ENCODE results near the gene WASL. TPM values are rescaled to one million over a fixed set of nuclear protein-coding genes. Genes with fewer than 3 reads are reported as not detected.

The WASL gene
- total and polyA plus RNA-seq, 10 of the 15 experiments (the other 5 are each of a cell fraction or from before 2014, with no cell fraction given), result 2.0 to 6.4 (median 3.5) TPM

DNA sequence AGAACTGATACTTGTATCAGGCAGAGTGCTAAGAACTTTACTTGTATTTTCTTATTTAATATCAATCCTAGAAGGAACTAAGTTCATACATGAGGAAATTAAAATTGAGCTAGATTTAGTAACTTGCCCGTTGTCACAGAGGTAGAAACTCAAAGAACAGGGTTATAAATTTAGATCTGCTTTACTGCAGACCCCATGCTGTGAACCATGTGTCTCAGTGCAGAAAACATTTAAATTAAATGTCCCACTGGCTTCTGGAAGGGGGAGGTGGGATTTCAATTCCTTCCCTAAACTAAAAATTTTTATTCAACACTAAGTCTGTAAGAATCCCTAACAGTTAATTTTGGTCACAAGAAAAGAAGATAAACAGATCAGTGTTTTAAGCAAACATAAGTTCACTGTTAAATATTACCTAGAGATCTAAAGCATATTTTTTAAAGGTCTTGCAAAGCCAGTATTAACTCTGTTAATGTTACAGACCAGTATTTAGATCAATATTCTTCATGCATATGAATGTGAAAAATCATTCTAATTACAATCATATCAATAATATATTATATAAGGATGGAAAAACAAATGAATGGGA lies 23.1 kb downstream of the WASL start:
- ChIA-PET SMC1A (ENCODE audit: uncharacterized antibody, unreplicated experiment) (interaction anchor here (0.6 to 4.0 kb wide), 3 partner anchors 16 to 550 kb away, joined by 3 to 19 read pairs (median 4); no protein-coding TSS in a partner anchor), RAD21 (ENCODE audit: unreplicated experiment) (interaction anchor here (1.0 kb wide), 1 partner anchor 9 kb away, joined by 4 read pairs; no protein-coding TSS in a partner anchor), CTCF (interaction anchor here (1.0 to 1.3 kb wide), 3 partner anchors 9 to 72 kb away, joined by 3 to 5 read pairs (median 4); no protein-coding TSS in a partner anchor), POLR2A (interaction anchor here (1.0 to 2.4 kb wide), 2 partner anchors 8 to 12 kb away, joined by 4 to 5 read pairs; no protein-coding TSS in a partner anchor)
- in situ Hi-C loops (cut with MboI), result no loop called here
- Histone ChIP-seq H3K9me3 (replicated peaks; ENCODE audit: control insufficient read depth, insufficient read depth, low read length) (peaks cover under 1% of the 10 kb centered on the region; the same call in 2 of the 3 replicates), H2AFZ (ENCODE audit: control insufficient read depth, low read depth, low read length) (no peak overlapping the region), H3K4me1 (ENCODE audit: control insufficient read depth, insufficient read depth, low read length) (peaks cover 12% of the 10 kb centered on the region; the same call in 1 of the 2 replicates), H3K27me3 (replicated peaks in 1 of 2; ENCODE audit: control insufficient read depth in 2 of 2, insufficient read depth in 2 of 2, low read length in 1 of 2) (no peaks in the 10 kb centered on the region), H3K36me3 (ENCODE audit: control insufficient read depth in 2 of 2, insufficient read depth in 2 of 2, low read length in 1 of 2) (peaks cover 0 to 5% of the 10 kb centered on the region in 2 experiments; a peak in 1 of 4 replicates), H3K4me3 (no peak overlapping the region), H3K79me2 (ENCODE audit: control insufficient read depth, insufficient read depth, low read length) (peaks cover 84% of the 10 kb centered on the region), H3K27ac (ENCODE audit: control insufficient read depth, insufficient read depth) (no peak overlapping the region), H4K20me1 (ENCODE audit: control insufficient read depth, insufficient read depth) (no peaks in the 10 kb centered on the region), H3K9ac (ENCODE audit: control insufficient read depth, insufficient read depth, low read length) (no peak overlapping the region), H3K4me2 (ENCODE audit: control insufficient read depth, insufficient read depth) (peak overlapping the region; percentile 2; the same call in 1 of the 2 replicates)
- FAIRE-seq (no peak), DNase-seq (ENCODE audit: low read depth, low spot score) (no peak), ATAC-seq (no peak)
- 88% methylated on average over 1 of the region's 1 CpG for WGBS (ENCODE audit: insufficient coverage, insufficient replicate concordance, low lambda C conversion rate, missing lambda C conversion rate)
- TF ChIP-seq EGR1 (IDR thresholded peaks at IDR 0.05; ENCODE audit: borderline replicate concordance in 1 of 2, low read depth in 2 of 2, low read length in 2 of 2) (no peak), SMAD5 (IDR thresholded peaks at IDR 0.05; ENCODE audit: low read depth) (no peak), CREM (IDR thresholded peaks at IDR 0.05; ENCODE audit: low read depth) (no peak), RB1 (IDR thresholded peaks at IDR 0.05; ENCODE audit: borderline replicate concordance) (no peak), POU2F2 (IDR thresholded peaks at IDR 0.05; ENCODE audit: borderline replicate concordance, low read depth, low read length) (no peak), PML (IDR thresholded peaks at IDR 0.05; ENCODE audit: low read length) (no peak), RUNX3 (IDR thresholded peaks at IDR 0.05; ENCODE audit: low read length) (no peak), ZNF622 (IDR thresholded peaks at IDR 0.05) (no peak), IKZF2 (IDR thresholded peaks at IDR 0.05) (no peak), RAD51 (IDR thresholded peaks at IDR 0.05) (no peak), CBFB (IDR thresholded peaks at IDR 0.05; ENCODE audit: low read depth) (no peak)
- TF ChIP-seq, protein P1, sequence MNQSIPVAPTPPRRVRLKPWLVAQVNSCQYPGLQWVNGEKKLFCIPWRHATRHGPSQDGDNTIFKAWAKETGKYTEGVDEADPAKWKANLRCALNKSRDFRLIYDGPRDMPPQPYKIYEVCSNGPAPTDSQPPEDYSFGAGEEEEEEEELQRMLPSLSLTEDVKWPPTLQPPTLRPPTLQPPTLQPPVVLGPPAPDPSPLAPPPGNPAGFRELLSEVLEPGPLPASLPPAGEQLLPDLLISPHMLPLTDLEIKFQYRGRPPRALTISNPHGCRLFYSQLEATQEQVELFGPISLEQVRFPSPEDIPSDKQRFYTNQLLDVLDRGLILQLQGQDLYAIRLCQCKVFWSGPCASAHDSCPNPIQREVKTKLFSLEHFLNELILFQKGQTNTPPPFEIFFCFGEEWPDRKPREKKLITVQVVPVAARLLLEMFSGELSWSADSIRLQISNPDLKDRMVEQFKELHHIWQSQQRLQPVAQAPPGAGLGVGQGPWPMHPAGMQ (IDR thresholded peaks at IDR 0.05; ENCODE audit: borderline replicate concordance), result no peak
- TF ChIP-seq, protein P2, sequence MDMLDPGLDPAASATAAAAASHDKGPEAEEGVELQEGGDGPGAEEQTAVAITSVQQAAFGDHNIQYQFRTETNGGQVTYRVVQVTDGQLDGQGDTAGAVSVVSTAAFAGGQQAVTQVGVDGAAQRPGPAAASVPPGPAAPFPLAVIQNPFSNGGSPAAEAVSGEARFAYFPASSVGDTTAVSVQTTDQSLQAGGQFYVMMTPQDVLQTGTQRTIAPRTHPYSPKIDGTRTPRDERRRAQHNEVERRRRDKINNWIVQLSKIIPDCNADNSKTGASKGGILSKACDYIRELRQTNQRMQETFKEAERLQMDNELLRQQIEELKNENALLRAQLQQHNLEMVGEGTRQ (IDR thresholded peaks at IDR 0.05; ENCODE audit: borderline replicate concordance, low read depth, low read length), result no peak
- TF ChIP-seq, protein P3, sequence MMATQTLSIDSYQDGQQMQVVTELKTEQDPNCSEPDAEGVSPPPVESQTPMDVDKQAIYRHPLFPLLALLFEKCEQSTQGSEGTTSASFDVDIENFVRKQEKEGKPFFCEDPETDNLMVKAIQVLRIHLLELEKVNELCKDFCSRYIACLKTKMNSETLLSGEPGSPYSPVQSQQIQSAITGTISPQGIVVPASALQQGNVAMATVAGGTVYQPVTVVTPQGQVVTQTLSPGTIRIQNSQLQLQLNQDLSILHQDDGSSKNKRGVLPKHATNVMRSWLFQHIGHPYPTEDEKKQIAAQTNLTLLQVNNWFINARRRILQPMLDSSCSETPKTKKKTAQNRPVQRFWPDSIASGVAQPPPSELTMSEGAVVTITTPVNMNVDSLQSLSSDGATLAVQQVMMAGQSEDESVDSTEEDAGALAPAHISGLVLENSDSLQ (IDR thresholded peaks at IDR 0.05), result no peak
- intact Hi-C loops (cut with micrococcal nuclease; ENCODE audit: unreplicated experiment), result loop anchor here (2.0 kb wide), 1 partner anchor 13 kb away; no protein-coding TSS in a partner anchor
- no TSS peak for BruUV-seq (replicated peaks)
